BLaER1 (cell line): ENCODE measurements around the gene GCSH.

ENCODE experiments used
- H3K27ac ChIP-seq: shearing (Covaris generic); formaldehyde crosslinking; 2 replicates; pipeline ENCODE4 v1.8.1; 2022
- H3K27me3 ChIP-seq: shearing (Covaris generic); formaldehyde crosslinking; 2 replicates; pipeline ENCODE4 v1.8.1; 2022
- H3K36me3 ChIP-seq: shearing (Covaris generic); formaldehyde crosslinking; 2 replicates; pipeline ENCODE4 v1.8.1; 2022
- H3K4me1 ChIP-seq: shearing (Covaris generic); formaldehyde crosslinking; 2 replicates; pipeline ENCODE4 v1.8.1; 2022
- H3K4me2 ChIP-seq: shearing (Covaris generic); formaldehyde crosslinking; 2 replicates; pipeline ENCODE4 v1.8.1; 2022
- H3K4me3 ChIP-seq: shearing (Covaris generic); formaldehyde crosslinking; 2 replicates; pipeline ENCODE4 v1.8.1; 2022
- H3K9ac ChIP-seq: shearing (Covaris generic); formaldehyde crosslinking; 2 replicates; pipeline ENCODE4 v1.8.1; 2022
- H3K9me3 ChIP-seq: shearing (Covaris generic); formaldehyde crosslinking; 2 replicates; pipeline ENCODE4 v1.8.1; 2022
- H4K20me1 ChIP-seq: shearing (Covaris generic); formaldehyde crosslinking; 2 replicates; pipeline ENCODE4 v1.8.1; 2022
- Cebpa-rat ChIP-seq: shearing (Covaris generic); IDR thresholded peaks from 2 replicates; pipeline ENCODE4 v1.8.1; 2022

GCSH gene

GRCh38 chr16:81061871-81062608, 34.2 kb downstream of the GCSH start:
- no peak for TF ChIP-seq Cebpa-rat
- H3K9me3 ChIP-seq: no peaks in the 10 kb centered on the region
- H4K20me1 ChIP-seq: no peaks in the 10 kb centered on the region
- H3K27me3 ChIP-seq: no peaks in the 10 kb centered on the region
- no peaks in the 10 kb centered on the region for H3K36me3 ChIP-seq
- no peak overlapping the region for H3K9ac ChIP-seq
- H3K4me3 ChIP-seq: no peak overlapping the region
- H3K4me2 ChIP-seq: peak overlapping the region; percentile 78; the same call in 1 of the 2 replicates
- H3K27ac ChIP-seq: no peak overlapping the region
- peaks cover 32% of the 10 kb centered on the region for H3K4me1 ChIP-seq

DNA sequence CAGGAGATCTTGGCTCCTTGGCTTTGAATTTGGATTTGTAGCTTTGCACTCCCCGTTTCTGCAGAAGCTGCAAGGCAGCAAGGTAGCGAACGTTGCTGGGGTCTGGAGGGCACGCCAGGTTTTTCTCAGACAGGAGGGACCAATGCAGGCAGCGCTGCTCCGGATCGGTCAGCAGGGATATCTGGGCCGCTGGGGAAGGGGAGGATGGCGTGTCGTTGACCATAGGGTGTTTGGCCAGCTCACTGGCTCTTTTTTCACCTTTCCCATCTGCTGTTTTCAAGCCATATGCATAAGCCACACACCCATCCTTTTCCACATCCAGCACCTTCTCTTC, 34.9 kb downstream of the GCSH start:
- Histone ChIP-seq H3K4me2 (peak overlapping the region; percentile 78), H3K36me3 (no peaks in the 10 kb centered on the region), H4K20me1 (no peaks in the 10 kb centered on the region), H3K4me1 (peaks cover 24% of the 10 kb centered on the region), H3K4me3 (no peak overlapping the region), H3K27me3 (no peaks in the 10 kb centered on the region), H3K9ac (no peak overlapping the region), H3K27ac (no peak overlapping the region), H3K9me3 (no peaks in the 10 kb centered on the region)
- TF ChIP-seq Cebpa-rat: no peak

DNA sequence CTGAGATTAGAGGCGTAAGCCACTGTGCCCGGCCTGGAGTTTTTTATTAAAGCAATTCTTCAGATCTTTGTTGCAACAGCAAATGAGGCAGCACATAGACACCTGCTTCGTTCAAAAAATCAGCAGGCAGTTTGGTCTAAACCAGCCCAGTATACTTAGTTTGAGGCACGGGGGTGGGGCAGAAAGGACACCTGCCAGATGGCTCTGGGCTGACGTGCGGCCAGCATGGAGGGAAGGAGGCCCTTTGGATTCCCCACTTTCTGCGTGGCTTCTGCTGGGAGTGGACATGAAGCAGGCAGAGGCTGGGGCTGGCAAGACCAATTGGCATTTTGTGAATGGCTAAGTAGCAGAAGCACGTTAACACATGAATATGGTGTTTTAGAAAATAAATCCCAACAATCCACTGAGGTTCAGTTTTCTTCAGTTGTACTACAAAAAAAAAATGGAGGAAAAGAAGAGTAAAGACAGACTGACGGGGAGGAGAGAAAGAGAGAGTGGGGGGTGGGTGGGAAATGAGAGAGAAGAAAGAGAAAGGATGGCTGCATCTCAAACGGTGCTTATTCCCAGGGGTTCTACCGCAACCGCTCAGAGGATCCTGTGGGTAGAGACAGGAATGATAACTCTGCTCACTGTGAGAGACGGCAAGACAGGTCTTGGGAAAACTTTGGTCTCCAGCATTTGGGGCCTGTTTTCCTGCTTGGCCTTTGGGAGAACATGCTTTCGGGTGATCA, 35.5 kb downstream of the GCSH start:
- Histone ChIP-seq H3K36me3 (no peaks in the 10 kb centered on the region), H3K9me3 (no peaks in the 10 kb centered on the region), H4K20me1 (no peaks in the 10 kb centered on the region), H3K9ac (no peak overlapping the region), H3K4me2 (peak overlapping the region; percentile 78), H3K27me3 (no peaks in the 10 kb centered on the region), H3K4me3 (no peak overlapping the region), H3K4me1 (peaks cover 19% of the 10 kb centered on the region), H3K27ac (no peak overlapping the region)
- no peak for TF ChIP-seq Cebpa-rat

DNA sequence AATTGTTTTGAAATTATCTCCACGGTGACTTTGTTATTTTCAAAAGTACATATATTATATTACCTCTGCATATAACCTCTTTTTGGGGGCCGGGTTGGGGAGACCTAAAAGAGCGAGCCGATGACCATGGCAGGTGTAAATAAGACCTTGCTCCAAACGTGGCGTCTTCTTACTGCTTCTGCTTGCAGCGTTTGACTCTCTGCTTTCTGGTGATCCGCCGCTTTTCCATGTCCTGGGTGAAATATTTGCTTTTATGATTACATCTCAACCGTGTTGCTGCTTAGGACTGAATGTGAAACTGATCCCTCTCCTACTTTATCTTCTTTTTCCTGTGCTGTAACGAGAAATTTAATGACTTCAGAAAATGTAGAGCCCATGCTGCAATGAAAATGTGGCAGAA, 42.4 kb downstream of the GCSH start:
- H3K4me1 ChIP-seq: no peaks in the 10 kb centered on the region
- H3K9ac ChIP-seq: no peak overlapping the region
- H3K27ac ChIP-seq: no peak overlapping the region
- no peaks in the 10 kb centered on the region for H4K20me1 ChIP-seq
- no peak for TF ChIP-seq Cebpa-rat
- H3K36me3 ChIP-seq: no peaks in the 10 kb centered on the region
- H3K27me3 ChIP-seq: no peaks in the 10 kb centered on the region
- H3K4me3 ChIP-seq: no peak overlapping the region
- H3K9me3 ChIP-seq: peaks cover 12% of the 10 kb centered on the region
- H3K4me2 ChIP-seq: no peak overlapping the region

DNA sequence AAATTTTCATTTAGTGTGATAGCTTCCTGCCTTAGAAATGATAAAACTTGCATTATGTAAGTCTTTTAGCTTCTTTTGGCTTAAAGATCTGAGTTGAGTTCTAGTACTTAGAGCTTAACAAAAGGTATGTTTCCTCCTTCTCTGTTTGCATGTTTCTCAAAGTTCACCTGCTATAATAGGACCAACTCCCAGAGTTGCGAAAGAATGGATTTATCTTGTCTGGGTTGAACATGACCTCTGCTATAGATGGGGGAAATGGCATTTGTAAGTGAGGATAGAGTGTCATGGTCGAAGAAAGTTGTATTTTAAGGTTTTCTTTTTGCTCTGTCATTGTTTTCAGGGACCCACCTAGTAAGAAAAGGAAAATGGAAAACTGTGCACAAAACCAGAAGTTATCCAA, 53.4 kb downstream of the GCSH start:
- Histone ChIP-seq H3K4me3 (no peak overlapping the region), H3K27me3 (no peaks in the 10 kb centered on the region), H3K9me3 (peaks cover 6% of the 10 kb centered on the region), H3K4me1 (no peaks in the 10 kb centered on the region; the same call in 1 of the 2 replicates), H3K9ac (no peak overlapping the region), H3K4me2 (no peak overlapping the region), H3K36me3 (peaks cover 91% of the 10 kb centered on the region), H3K27ac (no peak overlapping the region), H4K20me1 (peaks cover 42% of the 10 kb centered on the region)
- no peak for TF ChIP-seq Cebpa-rat

DNA sequence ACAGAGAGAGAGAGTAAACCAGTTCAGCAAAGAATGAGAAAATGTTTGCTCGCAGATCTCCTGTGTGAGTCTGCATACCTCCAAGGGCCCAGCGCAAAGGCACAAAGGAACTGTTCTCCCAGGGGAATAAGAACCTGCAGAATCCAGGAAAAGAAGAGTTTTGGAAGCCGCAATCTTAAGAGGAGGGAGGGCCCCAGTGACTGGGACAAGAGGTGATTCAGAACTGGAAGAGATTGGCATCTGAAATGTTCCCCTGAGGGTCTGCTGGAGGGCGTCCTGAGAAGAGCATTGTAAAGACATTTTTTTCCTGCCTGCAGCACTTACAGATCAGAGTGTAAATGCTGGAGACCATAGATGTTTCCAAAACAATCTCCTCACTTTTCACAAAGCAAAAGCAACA, 54.5 kb downstream of the GCSH start:
- no peak overlapping the region for H3K9ac ChIP-seq
- H4K20me1 ChIP-seq: peaks cover 53% of the 10 kb centered on the region
- H3K4me1 ChIP-seq: peaks cover 11% of the 10 kb centered on the region
- no peaks in the 10 kb centered on the region for H3K27me3 ChIP-seq
- H3K9me3 ChIP-seq: no peaks in the 10 kb centered on the region
- H3K27ac ChIP-seq: no peak overlapping the region
- H3K36me3 ChIP-seq: peaks cover 92% of the 10 kb centered on the region
- no peak overlapping the region for H3K4me2 ChIP-seq
- H3K4me3 ChIP-seq: no peak overlapping the region
- no peak for TF ChIP-seq Cebpa-rat

- Histone ChIP-seq H3K36me3 (peaks cover 84% of the 10 kb centered on the region), H4K20me1 (peaks cover 60% of the 10 kb centered on the region)
These were observed 55.4 kb downstream of the GCSH start for GRCh38 chr16:81040842-81041241.

DNA sequence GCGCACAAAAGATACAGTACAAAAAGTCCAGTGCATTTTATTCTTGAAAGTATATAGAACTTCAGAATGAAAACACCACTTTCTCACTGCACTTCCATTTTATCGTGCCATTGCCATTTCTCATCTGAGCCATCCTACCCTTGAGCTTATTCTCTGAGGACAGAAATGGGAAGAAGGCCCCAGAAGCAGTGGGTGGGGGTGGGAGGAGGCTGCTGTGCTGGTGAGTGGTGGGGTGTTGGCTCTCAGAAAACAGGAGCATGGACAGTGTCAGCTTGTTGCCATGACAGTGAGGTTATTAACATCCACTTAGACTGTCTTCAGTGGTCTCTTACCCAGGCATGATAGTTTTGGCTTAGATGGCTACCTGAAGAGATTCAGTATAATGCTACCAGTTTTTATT, 56.1 kb downstream of the GCSH start:
- no peaks in the 10 kb centered on the region for H3K9me3 ChIP-seq
- no peak overlapping the region for H3K9ac ChIP-seq
- H3K4me3 ChIP-seq: no peak overlapping the region
- no peak for TF ChIP-seq Cebpa-rat
- H3K27ac ChIP-seq: no peak overlapping the region
- H3K4me2 ChIP-seq: no peak overlapping the region
- peaks cover 14% of the 10 kb centered on the region for H3K4me1 ChIP-seq
- peaks cover 77% of the 10 kb centered on the region for H3K36me3 ChIP-seq
- H4K20me1 ChIP-seq: peaks cover 60% of the 10 kb centered on the region
- no peaks in the 10 kb centered on the region for H3K27me3 ChIP-seq

More at GRCh38 chr16:81040842-81041241, 55.4 kb downstream of the GCSH start:
- Histone ChIP-seq H3K9ac (no peak overlapping the region), H3K27ac (no peak overlapping the region), H3K4me3 (no peak overlapping the region), H3K27me3 (no peaks in the 10 kb centered on the region), H3K9me3 (no peaks in the 10 kb centered on the region), H3K4me2 (no peak overlapping the region), H3K4me1 (peaks cover 14% of the 10 kb centered on the region)
- no peak for TF ChIP-seq Cebpa-rat

- peak overlapping the region; percentile 94 for H3K9ac ChIP-seq
- peaks cover 56% of the 10 kb centered on the region for H4K20me1 ChIP-seq
- H3K4me2 ChIP-seq: peak overlapping the region; percentile 93
- TF ChIP-seq Cebpa-rat: no peak
- peaks cover 14% of the 10 kb centered on the region for H3K4me1 ChIP-seq
- H3K4me3 ChIP-seq: peak overlapping the region; percentile 99
- H3K9me3 ChIP-seq: no peaks in the 10 kb centered on the region
- H3K36me3 ChIP-seq: peaks cover 53% of the 10 kb centered on the region
- no peaks in the 10 kb centered on the region for H3K27me3 ChIP-seq
- H3K27ac ChIP-seq: peak overlapping the region; percentile 88
These were observed 59.3 kb downstream of the GCSH start for GRCh38 chr16:81036751-81037350.
